KOPT-K1 (cell line): ENCODE data around the gene CNTRL.

Experiments
- H3K27ac ChIP-seq: fragments of 200-600 bp; sonication (generic); 2 replicates; pipeline ENCODE4 v1.5.1; 2016; ENCODE audit warnings: antibody characterized with exemption, mild to moderate bottlenecking, low read depth, low read length; ENCODE audit not compliant: poor library complexity, severe bottlenecking
- H3K36me3 ChIP-seq: fragments of 200-600 bp; sonication (generic); 2 replicates; pipeline ENCODE4 v1.5.1; 2017; ENCODE audit warnings: antibody characterized with exemption, mild to moderate bottlenecking, low read length, moderate library complexity; ENCODE audit not compliant: insufficient read depth
- H3K9me3 ChIP-seq: fragments of 200-600 bp; sonication (generic); 2 replicates; pipeline ENCODE4 v1.5.1; 2017; ENCODE audit warnings: antibody characterized with exemption, low read length, mild to moderate bottlenecking; ENCODE audit not compliant: insufficient read depth, poor library complexity, severe bottlenecking

The CNTRL gene

GRCh38 chr9:121192518-121192917, 117.8 kb downstream of the CNTRL start:
- no peak overlapping the region for H3K27ac ChIP-seq

DNA sequence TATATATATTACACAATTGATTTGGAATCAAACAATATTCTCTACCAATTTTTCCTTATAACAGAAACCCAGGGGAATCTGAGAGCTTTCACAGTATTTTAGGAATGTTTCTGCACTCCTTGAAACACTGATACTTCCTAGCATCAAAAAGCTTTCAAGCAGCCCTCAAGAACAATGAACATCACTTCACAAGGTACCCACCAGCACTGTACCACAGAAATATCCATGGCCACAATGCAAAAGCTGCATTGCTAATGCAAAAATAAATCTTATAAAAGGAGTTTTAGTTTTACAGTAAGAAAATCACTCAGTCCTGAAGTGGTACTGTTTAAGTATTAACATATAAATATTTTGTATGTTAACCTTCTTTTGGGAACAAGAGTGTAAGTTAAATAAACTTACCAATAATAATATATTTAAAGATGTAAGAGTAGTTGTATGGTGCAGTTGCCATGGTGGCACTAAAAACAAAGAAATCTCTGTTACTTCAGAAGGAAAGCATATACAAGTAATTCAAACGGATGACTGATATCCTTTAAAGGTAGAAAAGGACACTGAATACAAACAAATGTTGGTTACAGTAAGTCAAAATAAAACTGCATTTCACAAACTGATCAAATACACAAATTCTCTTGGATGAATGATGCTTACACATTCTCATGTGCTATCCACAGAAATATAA, 118.3 kb downstream of the CNTRL start:
- Histone ChIP-seq H3K27ac (no peak overlapping the region), H3K36me3 (peaks cover 12% of the 10 kb centered on the region), H3K9me3 (no peaks in the 10 kb centered on the region)

More at GRCh38 chr9:121192518-121192917, 117.8 kb downstream of the CNTRL start:
- Histone ChIP-seq H3K9me3 (no peaks in the 10 kb centered on the region), H3K36me3 (peaks cover 12% of the 10 kb centered on the region)

DNA sequence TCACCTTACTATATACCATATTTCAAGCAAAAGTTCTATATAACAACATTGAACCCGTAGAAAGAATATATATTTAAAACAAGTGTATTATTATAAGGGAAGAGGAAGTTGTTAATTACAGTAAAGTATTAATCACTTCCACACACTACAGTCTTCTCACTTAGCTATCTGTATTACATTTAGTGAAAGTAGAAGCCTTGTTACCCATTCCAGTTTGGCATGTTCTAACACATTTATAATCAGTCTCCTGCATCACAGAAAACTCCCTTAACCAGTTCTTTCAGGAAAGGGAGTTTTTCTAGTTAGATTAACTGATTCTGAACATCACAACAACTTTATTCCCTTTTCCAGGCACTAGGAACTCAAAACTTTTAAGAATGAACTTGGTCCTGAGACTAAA, 120.0 kb downstream of the CNTRL start:
- no peak overlapping the region for H3K27ac ChIP-seq
- no peaks in the 10 kb centered on the region for H3K9me3 ChIP-seq
- 0 out of 2 replicates have a peak, but pooled peaks cover 5% of the 10 kb centered on the region for H3K36me3 ChIP-seq

DNA sequence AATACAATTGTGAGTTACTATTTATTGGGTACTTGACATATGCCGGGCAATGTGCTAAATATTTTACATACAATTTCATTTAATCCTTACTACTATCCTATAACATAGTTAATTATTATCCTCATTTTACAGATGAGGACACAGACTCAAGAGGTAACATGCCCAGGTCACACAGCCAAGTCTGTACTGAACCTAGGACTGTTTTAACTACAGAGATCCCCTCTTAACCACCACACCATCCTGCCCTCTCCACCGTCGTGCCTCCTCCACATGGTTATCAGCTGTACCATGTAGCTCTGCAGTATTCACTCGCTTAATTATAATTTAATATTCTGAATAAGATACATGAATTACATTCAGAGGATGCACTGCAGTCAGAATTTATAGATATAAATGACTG, 121.6 kb downstream of the CNTRL start:
- H3K9me3 ChIP-seq, result no peaks in the 10 kb centered on the region

GRCh38 chr9:121197132-121197531, 122.4 kb downstream of the CNTRL start:
- H3K9me3 ChIP-seq, result no peaks in the 10 kb centered on the region
- no peak overlapping the region for H3K27ac ChIP-seq
- H3K36me3 ChIP-seq, result no peaks in the 10 kb centered on the region

More for the DNA sequence above, 121.6 kb downstream of the CNTRL start:
- no peak overlapping the region for H3K27ac ChIP-seq
- H3K36me3 ChIP-seq, result no peaks in the 10 kb centered on the region

- H3K27ac ChIP-seq, result no peak overlapping the region
- no peaks in the 10 kb centered on the region for H3K9me3 ChIP-seq
- H3K36me3 ChIP-seq, result no peaks in the 10 kb centered on the region
These were observed 123.8 kb downstream of the CNTRL start for GRCh38 chr9:121198512-121199042.

DNA sequence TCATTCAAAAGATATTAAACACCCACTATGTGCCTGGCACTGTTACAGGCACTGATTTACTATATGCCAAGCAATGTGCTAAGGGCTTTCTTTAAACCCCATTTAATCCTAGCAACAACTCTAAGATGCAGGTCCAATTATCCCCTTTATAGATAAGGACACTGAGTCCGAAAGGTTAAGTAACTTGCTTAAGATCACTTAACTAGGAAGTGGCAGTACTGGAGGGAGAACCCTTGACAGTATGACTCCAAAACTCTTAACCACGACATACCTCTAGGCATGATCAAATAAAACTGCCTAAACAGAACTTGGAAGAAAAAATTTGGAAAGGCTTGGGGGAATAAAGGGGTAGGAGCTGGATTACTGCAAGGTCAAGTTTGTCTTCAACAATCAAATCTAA, 125.2 kb downstream of the CNTRL start:
- Histone ChIP-seq H3K36me3 (no peaks in the 10 kb centered on the region), H3K27ac (peak overlapping the region; percentile 93), H3K9me3 (no peaks in the 10 kb centered on the region)

DNA sequence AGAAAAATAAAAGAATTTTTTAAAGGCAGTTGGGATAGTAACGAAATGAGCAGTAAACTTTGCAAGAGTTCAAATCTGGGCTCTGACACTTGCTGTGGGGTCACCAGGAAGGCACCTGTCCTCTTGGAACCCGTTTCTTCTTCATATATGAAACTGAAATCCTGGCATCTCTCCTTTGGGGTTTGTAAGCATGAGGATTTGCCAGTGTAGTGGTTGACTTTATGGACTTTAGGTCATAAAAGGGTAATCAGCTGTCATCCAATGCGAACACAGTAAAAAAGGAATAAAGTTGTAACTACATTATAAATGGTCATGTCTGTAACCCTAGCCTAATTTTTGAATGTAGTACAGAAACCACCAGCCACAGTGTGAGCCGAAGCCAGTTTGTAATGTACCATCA, 125.6 kb downstream of the CNTRL start:
- H3K36me3 ChIP-seq, result no peaks in the 10 kb centered on the region
- H3K9me3 ChIP-seq, result no peaks in the 10 kb centered on the region
- H3K27ac ChIP-seq, result peak overlapping the region; percentile 93

DNA sequence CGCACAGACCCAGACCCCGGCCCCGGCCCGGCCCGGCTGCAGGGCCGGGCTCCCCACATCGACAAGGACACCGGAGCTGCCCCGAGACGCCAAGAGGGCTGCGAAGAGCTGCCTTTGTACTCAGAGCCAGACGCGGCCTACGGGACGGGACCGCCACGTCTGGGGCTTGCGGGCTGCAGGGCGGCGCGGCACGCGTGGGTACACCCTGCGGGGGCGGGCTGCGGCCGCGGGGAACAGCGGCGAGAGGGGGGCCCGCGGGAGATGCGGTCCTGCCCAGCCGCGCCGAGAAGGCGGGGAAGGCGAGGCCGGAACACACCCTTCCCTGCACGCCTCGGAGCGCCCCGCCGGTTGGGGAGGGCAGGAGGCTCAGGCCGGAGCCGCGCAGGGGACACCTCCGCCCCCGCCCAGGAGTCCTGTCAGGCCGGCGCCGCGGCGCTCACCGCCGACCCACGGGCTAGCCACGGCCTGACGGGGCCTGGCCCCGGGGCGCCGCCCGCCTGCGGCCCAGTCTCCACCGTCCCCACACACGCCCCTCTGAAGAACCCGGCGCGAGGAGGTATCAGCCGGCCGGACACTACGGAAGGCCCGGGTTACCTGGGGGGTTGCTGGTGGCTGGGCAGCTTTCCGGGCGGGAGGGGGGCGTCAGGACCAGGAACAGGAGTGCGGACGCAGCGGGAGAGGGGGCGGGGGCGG, 126.4 kb downstream of the CNTRL start:
- Histone ChIP-seq H3K36me3 (no peaks in the 10 kb centered on the region), H3K27ac (peak overlapping the region; percentile 93), H3K9me3 (no peaks in the 10 kb centered on the region)

DNA sequence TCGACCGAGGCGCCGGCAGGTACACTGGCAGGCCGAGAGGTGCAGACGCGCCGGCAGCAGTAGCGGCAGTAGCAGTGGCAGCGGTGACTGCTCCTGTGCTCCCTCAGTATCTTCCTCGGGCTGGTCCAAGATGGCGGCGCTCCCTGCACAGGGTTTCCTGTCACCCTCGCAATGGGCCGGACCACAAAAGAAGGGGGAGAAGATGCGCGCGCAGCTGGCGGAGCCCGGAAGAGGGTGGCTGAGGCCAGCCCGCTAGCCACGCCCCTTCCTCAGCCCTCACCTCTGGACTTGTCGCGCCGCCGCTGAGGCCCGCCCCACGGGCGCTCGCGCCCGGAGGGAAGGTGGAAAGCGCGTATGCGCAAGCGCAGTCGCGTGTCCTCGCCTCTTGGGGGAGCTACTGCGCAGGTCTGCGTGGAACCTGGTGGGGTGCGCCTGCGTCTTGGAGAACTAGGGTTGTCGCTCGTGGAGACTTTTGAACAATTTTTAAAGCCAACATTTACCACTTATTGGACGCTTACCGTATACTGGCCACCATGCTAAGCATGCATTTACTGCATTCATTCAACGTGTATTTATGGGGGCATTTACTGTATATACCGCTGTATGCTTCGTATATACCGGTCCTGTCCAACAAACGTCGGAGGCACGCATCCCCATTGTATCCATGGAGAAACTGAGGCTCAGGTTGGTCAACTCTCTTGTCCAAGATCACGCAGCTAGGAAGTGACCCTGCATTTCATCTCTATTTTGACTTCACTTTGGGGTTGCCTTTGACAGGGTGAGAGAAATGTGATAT, 127.2 kb downstream of the CNTRL start, which contains the start of gene RAB14:
RAB14 (minus strand) TSS at position 132 of the 796 bp plus-strand sequence. CDS start 8,457 bp downstream, outside the sequence.
- H3K36me3 ChIP-seq, result no peaks in the 10 kb centered on the region
- peak within 1 kb of the TSS; percentile 93 for H3K27ac ChIP-seq
- no peaks in the 10 kb centered on the region for H3K9me3 ChIP-seq

GRCh38 chr9:121204121-121204520, 129.4 kb downstream of the CNTRL start:
- Histone ChIP-seq H3K27ac (no peak overlapping the region), H3K9me3 (no peaks in the 10 kb centered on the region), H3K36me3 (no peaks in the 10 kb centered on the region)

- H3K27ac ChIP-seq, result no peak overlapping the region
- H3K36me3 ChIP-seq, result no peaks in the 10 kb centered on the region
- H3K9me3 ChIP-seq, result no peaks in the 10 kb centered on the region
These were observed 129.9 kb downstream of the CNTRL start for GRCh38 chr9:121204611-121205010.

DNA sequence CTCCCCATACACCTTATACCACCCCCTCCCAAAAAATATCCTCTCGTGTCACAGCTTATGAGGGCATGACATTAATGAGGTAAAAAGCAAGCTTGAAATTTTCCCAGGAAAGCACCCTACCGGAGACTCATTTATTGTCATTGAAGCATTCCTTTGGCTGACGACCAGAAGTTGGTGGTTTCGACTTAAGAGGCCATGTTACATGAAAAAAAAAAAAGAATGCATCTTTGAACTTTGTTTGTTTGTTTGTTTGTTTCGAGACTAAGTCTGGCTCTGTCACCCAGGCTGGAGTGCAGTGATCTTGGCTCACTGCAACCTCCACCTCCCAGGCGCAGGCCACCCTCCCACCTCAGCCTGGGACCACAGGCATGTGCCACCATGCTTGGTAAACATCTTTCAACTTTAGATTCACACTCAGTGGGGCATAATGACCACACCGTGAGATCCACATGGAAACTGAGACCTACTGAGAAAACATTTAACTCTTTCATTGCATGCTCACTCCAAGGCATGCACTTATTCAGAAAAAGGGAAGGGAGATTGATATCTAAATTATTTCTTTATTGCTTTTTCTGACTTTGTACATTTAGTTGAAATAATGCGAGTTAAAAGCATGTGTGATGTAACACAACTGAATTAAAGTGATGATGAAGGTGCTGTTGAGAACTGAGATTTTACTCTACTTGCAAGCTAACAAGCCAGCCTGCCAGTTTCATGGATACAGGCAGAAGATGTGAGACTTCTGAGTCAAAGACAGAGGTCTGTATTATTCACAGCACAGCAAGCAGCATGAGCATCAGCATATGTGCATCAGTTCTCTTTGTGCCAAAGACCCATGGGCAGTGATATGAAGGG, 132.0 kb downstream of the CNTRL start:
- Histone ChIP-seq H3K9me3 (no peaks in the 10 kb centered on the region), H3K27ac (no peak overlapping the region), H3K36me3 (no peaks in the 10 kb centered on the region)

DNA sequence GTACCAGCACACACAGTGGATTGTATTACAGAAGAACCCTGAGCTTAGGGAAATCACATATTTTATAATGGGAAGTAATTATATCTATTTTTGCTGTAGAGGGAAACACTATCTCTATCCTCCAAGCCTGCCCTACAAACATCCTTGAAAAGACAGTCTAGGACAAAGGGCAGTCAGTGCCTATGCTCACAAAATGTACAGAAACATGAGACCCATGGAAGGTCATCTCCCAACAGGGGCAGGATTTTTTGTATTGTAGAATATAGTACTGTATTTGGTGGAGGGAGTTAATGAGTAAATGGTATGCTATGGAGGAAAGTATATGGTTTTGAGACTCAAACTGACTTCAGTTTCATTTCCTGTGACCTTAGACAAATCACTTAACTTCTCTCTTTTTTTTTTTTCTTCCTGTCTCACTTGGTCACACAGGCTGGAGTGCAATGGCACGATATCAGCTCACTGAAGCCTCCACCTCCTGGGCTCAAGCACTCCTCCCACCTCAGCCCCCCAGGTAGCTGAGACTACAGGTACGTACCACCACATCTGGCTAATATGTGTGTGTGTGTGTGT, 132.7 kb downstream of the CNTRL start:
- H3K27ac ChIP-seq, result no peak overlapping the region
- H3K9me3 ChIP-seq, result no peaks in the 10 kb centered on the region
- H3K36me3 ChIP-seq, result no peaks in the 10 kb centered on the region
